Panc1 (cell line): ENCODE results near the gene PSMD13. TPM values are rescaled to one million over a fixed set of nuclear protein-coding genes. Genes with fewer than 3 reads are reported as not detected.

ENCODE experiments used
- ATAC-seq: fragments of 200-7000 bp; cut with Tn5 transposase; 2 replicates; pipeline ENCODE4 v1.9.1; 2020; ENCODE audit warnings: mild to moderate bottlenecking, moderate library complexity
- BruUV-seq: library from RNA; stranded (reverse); fragments of 400-500 nt; replicated peaks from 2 replicates; lab custom pipeline; 2021; lab: Mats Ljungman, UMichigan
- CTCF ChIA-PET: fragments of 300-600 bp; sonication (Branson Sonifier 250); formaldehyde crosslinking; loops from one replicate; lab custom pipeline; 2022; ENCODE audit warnings: antibody characterized with exemption; lab: Charles Lee
- POLR2A ChIA-PET: fragments of 300-600 bp; sonication (Branson Sonifier 250); formaldehyde crosslinking; loops from one replicate; lab custom pipeline; 2022; ENCODE audit warnings: antibody characterized with exemption; lab: Charles Lee
- DNase-seq: peaks from one replicate; pipeline ENCODE4 v3.0.0-alpha.2; 2010; ENCODE audit warnings: low read depth, low spot score
- H3K27ac ChIP-seq: 2 replicates; pipeline ENCODE4 v1.5.1; 2011; ENCODE audit warnings: mild to moderate bottlenecking, low read length, inconsistent platforms
- H3K27me3 ChIP-seq: fragments of 200-500 bp; sonication (Bioruptor generic); 2 replicates; pipeline ENCODE4 v1.6.0; 2014; ENCODE audit warnings: low read length, inconsistent platforms; ENCODE audit not compliant: control insufficient read depth, insufficient read depth
- H3K36me3 ChIP-seq: fragments of 200-500 bp; sonication (Bioruptor generic); 2 replicates; pipeline ENCODE4 v1.5.1; 2014; ENCODE audit warnings: inconsistent platforms, mild to moderate bottlenecking, low read length, moderate library complexity; ENCODE audit not compliant: control insufficient read depth, insufficient read depth
- H3K4me1 ChIP-seq: 2 replicates; pipeline ENCODE4 v1.5.1; 2011; ENCODE audit warnings: inconsistent platforms, mild to moderate bottlenecking, low read length, moderate library complexity; ENCODE audit not compliant: control insufficient read depth, insufficient read depth
- H3K4me3 ChIP-seq, 2 experiments: 2 replicates each; pipeline ENCODE4 v1.5.1; 2011 to 2012; ENCODE audit warnings: low read depth in 2 of 2, low read length in 2 of 2, mild to moderate bottlenecking in 2 of 2, inconsistent platforms in 1 of 2, moderate library complexity in 1 of 2
- H3K9me3 ChIP-seq: fragments of 200-500 bp; sonication (Bioruptor generic); 2 replicates; pipeline ENCODE4 v1.5.1; 2014; ENCODE audit warnings: low read depth, mild to moderate bottlenecking, inconsistent platforms, low read length, moderate library complexity; ENCODE audit not compliant: control insufficient read depth, insufficient read depth
- CTCF ChIP-seq: fragments of 450-650 bp; IDR thresholded peaks from 2 replicates; pipeline ENCODE4 v1.5.1; 2017; ENCODE audit warnings: mild to moderate bottlenecking
- POLR2AphosphoS5 ChIP-seq: IDR thresholded peaks from 2 replicates; pipeline ENCODE4 v1.6.1; 2012; ENCODE audit warnings: mild to moderate bottlenecking, low read depth, low read length, moderate library complexity
- REST ChIP-seq, 2 experiments: IDR thresholded peaks; 2 replicates each; pipeline ENCODE4 v1.6.1; 2011 to 2012; ENCODE audit warnings: low read depth in 2 of 2, control low read depth in 1 of 2, low read length in 1 of 2, mild to moderate bottlenecking in 1 of 2, moderate library complexity in 1 of 2; ENCODE audit not compliant: insufficient read depth in 1 of 2
- SIN3A ChIP-seq: IDR thresholded peaks from 2 replicates; pipeline ENCODE4 v1.6.1; 2012; ENCODE audit warnings: low read depth, mild to moderate bottlenecking, low read length, moderate library complexity, borderline replicate concordance; ENCODE audit not compliant: insufficient read depth
- TCF7L2 ChIP-seq: IDR thresholded peaks from 2 replicates; pipeline ENCODE4 v1.6.1; 2011; ENCODE audit warnings: mild to moderate bottlenecking, low read depth, low read length, inconsistent platforms
- in situ Hi-C: cut with HindIII; loops from 2 replicates; pipeline ENCODE4 v1.10.0; 2016; ENCODE audit warnings: low sequenced_read_pairs, low pct_unique_long_range_greater_than_20kb
- intact Hi-C: fragments of 100-400 bp; cut with micrococcal nuclease; formaldehyde crosslinking; loops from one replicate; pipeline ENCODE4 v1.10.0; 2022; ENCODE audit not compliant: unreplicated experiment
- total RNA-seq: library from RNA; stranded (reverse); gene quantifications from one replicate; pipeline ENCODE4 v1.2.1, GENCODE V29; 2021; ENCODE audit not compliant: unreplicated experiment

The PSMD13 gene
- total RNA-seq, 1 experiment from 2014 or later: 271 TPM

- ChIA-PET CTCF (no interaction called here), POLR2A (no interaction called here)
- ATAC-seq: no peak
- H3K27me3 ChIP-seq: no peaks in the 10 kb centered on the region
- H3K4me1 ChIP-seq: no peaks in the 10 kb centered on the region
- in situ Hi-C loops (no loop called here), intact Hi-C loops (no loop called here)
- no peak for DNase-seq
- H3K27ac ChIP-seq: no peak overlapping the region
- BruUV-seq: TSS peak; percentile 55
- no peaks in the 10 kb centered on the region for H3K36me3 ChIP-seq
- TF ChIP-seq REST (IDR thresholded peaks at IDR 0.05; ENCODE audit: insufficient read depth in 1 of 2, low read depth in 2 of 2, low read length in 1 of 2) (no peak), CTCF (no peak), POLR2AphosphoS5 (no peak), TCF7L2 (no peak), SIN3A (no peak)
- H3K4me3 ChIP-seq: no peak overlapping the region
- no peaks in the 10 kb centered on the region for H3K9me3 ChIP-seq
Observed at GRCh38 chr11:227824-228379, 8.9 kb upstream of the PSMD13 start.

- intact Hi-C loops (no loop called here), in situ Hi-C loops (no loop called here)
- no peak overlapping the region for H3K4me3 ChIP-seq
- peaks cover 3% of the 10 kb centered on the region for H3K4me1 ChIP-seq
- TF ChIP-seq POLR2AphosphoS5 (no peak), CTCF (no peak), SIN3A (no peak), TCF7L2 (no peak), REST (IDR thresholded peaks at IDR 0.05; ENCODE audit: insufficient read depth in 1 of 2, low read depth in 2 of 2, low read length in 1 of 2) (no peak)
- ChIA-PET POLR2A (interaction anchor here (0.7 kb wide), 1 partner anchor 14 kb away, joined by 3 read pairs; no protein-coding TSS in a partner anchor), CTCF (no interaction called here)
- no peaks in the 10 kb centered on the region for H3K9me3 ChIP-seq
- no peak for DNase-seq
- H3K27me3 ChIP-seq: no peaks in the 10 kb centered on the region
- no TSS peak for BruUV-seq
- H3K27ac ChIP-seq: no peak overlapping the region
- no peaks in the 10 kb centered on the region for H3K36me3 ChIP-seq
- ATAC-seq: no peak
Observed at GRCh38 chr11:230431-230830, 6.3 kb upstream of the PSMD13 start.
